ENCODE measurements around the gene PRUNE2.

DNA sequence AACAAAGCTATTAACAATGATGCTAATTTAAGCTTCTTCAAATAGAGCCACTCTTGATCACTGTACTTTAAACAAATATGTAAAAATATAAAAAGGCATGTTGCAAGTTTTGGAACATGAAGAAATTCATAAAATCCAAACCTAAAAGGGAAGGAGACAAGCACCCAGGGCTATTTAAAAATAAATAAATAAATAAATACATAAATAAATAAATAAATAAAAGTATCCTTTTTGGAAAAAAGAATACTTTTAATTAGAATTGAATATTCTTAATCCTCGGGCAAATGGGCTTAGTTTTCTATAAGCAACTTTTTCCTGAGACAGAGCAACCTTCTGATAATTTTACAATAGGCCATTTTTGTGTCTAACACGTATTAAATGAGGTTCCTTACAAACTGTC lies 289.1 kb downstream of the PRUNE2 start:
- TF ChIP-seq, protein P1, sequence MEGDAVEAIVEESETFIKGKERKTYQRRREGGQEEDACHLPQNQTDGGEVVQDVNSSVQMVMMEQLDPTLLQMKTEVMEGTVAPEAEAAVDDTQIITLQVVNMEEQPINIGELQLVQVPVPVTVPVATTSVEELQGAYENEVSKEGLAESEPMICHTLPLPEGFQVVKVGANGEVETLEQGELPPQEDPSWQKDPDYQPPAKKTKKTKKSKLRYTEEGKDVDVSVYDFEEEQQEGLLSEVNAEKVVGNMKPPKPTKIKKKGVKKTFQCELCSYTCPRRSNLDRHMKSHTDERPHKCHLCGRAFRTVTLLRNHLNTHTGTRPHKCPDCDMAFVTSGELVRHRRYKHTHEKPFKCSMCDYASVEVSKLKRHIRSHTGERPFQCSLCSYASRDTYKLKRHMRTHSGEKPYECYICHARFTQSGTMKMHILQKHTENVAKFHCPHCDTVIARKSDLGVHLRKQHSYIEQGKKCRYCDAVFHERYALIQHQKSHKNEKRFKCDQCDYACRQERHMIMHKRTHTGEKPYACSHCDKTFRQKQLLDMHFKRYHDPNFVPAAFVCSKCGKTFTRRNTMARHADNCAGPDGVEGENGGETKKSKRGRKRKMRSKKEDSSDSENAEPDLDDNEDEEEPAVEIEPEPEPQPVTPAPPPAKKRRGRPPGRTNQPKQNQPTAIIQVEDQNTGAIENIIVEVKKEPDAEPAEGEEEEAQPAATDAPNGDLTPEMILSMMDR (IDR thresholded peaks at IDR 0.05) = no peak
- TF ChIP-seq TAF1 (IDR thresholded peaks at IDR 0.05; ENCODE audit: borderline replicate concordance, low read depth, low read length) = no peak
